GM23338 (cell line): ENCODE data around the gene GHRHR. TPM values are rescaled to one million over a fixed set of nuclear protein-coding genes. Genes with fewer than 3 reads are reported as not detected.

ENCODE experiments used
- ATAC-seq: fragments of 200-7000 bp; cut with Tn5 transposase; 3 replicates; pipeline ENCODE4 v1.9.1; 2020
- DNase-seq: peaks from one replicate; pipeline ENCODE4 v3.0.0-alpha.2; 2015; ENCODE audit warnings: low spot score
- H2AFZ ChIP-seq: fragments of 200-600 bp; sonication (generic); 2 replicates; pipeline ENCODE4 v1.8.0; 2016; ENCODE audit warnings: antibody characterized with exemption, mild to moderate bottlenecking, moderate library complexity
- H3F3A ChIP-seq: fragments of 200-600 bp; sonication (generic); replicated peaks from 2 replicates; pipeline ENCODE4 v1.8.0; 2017; ENCODE audit warnings: antibody characterized with exemption, mixed run types, low read depth
- H3K27ac ChIP-seq: fragments of 200-600 bp; sonication (generic); 2 replicates; pipeline ENCODE4 v1.6.1; 2016; ENCODE audit warnings: low read depth
- H3K27me3 ChIP-seq: fragments of 200-600 bp; sonication (generic); 2 replicates; pipeline ENCODE4 v1.8.0; 2016; ENCODE audit warnings: mild to moderate bottlenecking, mixed run types, moderate library complexity; ENCODE audit not compliant: insufficient read depth
- H3K36me3 ChIP-seq: fragments of 200-600 bp; sonication (generic); 2 replicates; pipeline ENCODE4 v1.8.0; 2016; ENCODE audit warnings: mild to moderate bottlenecking; ENCODE audit not compliant: insufficient read depth
- H3K4me1 ChIP-seq: fragments of 200-600 bp; sonication (generic); 2 replicates; pipeline ENCODE4 v1.8.0; 2016; ENCODE audit warnings: mild to moderate bottlenecking, moderate library complexity; ENCODE audit not compliant: insufficient read depth
- H3K4me2 ChIP-seq: fragments of 200-600 bp; sonication (generic); 2 replicates; pipeline ENCODE4 v1.7.1; 2017; ENCODE audit warnings: mixed run types
- H3K4me3 ChIP-seq: fragments of 200-600 bp; sonication (generic); 2 replicates; pipeline ENCODE4 v1.6.1; 2016; ENCODE audit warnings: mixed run types
- H3K79me2 ChIP-seq: fragments of 200-600 bp; sonication (generic); replicated peaks from 2 replicates; pipeline ENCODE4 v1.8.0; 2017; ENCODE audit warnings: mild to moderate bottlenecking; ENCODE audit not compliant: insufficient read depth
- H3K9me2 ChIP-seq: fragments of 200-600 bp; sonication (generic); 2 replicates; pipeline ENCODE4 v1.8.0; 2017; ENCODE audit not compliant: insufficient read depth
- H4K20me1 ChIP-seq: fragments of 200-600 bp; sonication (generic); replicated peaks from 2 replicates; pipeline ENCODE4 v1.8.0; 2017; ENCODE audit warnings: mild to moderate bottlenecking; ENCODE audit not compliant: insufficient read depth
- H3K27ac Mint-ChIP-seq: 2 replicates; pipeline ENCODE4 v1.8.0; 2020; ENCODE audit warnings: inconsistent platforms, mild to moderate bottlenecking, moderate library complexity, mixed read lengths
- H3K27me3 Mint-ChIP-seq: 3 replicates; pipeline ENCODE4 v1.8.0; 2022; ENCODE audit warnings: low read depth, mild to moderate bottlenecking, moderate library complexity, mixed read lengths, inconsistent platforms; ENCODE audit not compliant: insufficient read depth, poor library complexity
- H3K36me3 Mint-ChIP-seq: 3 replicates; pipeline ENCODE4 v1.8.0; 2021; ENCODE audit warnings: low read depth, mild to moderate bottlenecking, inconsistent platforms, moderate library complexity, mixed read lengths
- H3K4me1 Mint-ChIP-seq: 3 replicates; pipeline ENCODE4 v1.8.0; 2020; ENCODE audit warnings: mild to moderate bottlenecking, inconsistent platforms, mixed read lengths
- H3K4me3 Mint-ChIP-seq: 3 replicates; pipeline ENCODE4 v1.8.0; 2021; ENCODE audit warnings: moderate library complexity, mild to moderate bottlenecking, inconsistent platforms, mixed read lengths
- H3K9me3 Mint-ChIP-seq: 3 replicates; pipeline ENCODE4 v1.8.0; 2020; ENCODE audit warnings: moderate library complexity, mild to moderate bottlenecking, inconsistent platforms, mixed read lengths
- CREB1 ChIP-seq: fragments of 250-450 bp; sonication (Bioruptor Pico); IDR thresholded peaks from 2 replicates; pipeline ENCODE4 v1.5.0; 2020; ENCODE audit warnings: low read depth, mild to moderate bottlenecking, moderate library complexity
- EZH2 ChIP-seq: fragments of 200-600 bp; sonication (generic); IDR thresholded peaks from one replicate; pipeline ENCODE4 v1.8.0; 2017; ENCODE audit warnings: antibody characterized with exemption, mild to moderate bottlenecking, low read depth; ENCODE audit not compliant: unreplicated experiment
- EZH2phosphoT487 ChIP-seq: fragments of 200-600 bp; sonication (generic); IDR thresholded peaks from one replicate; pipeline ENCODE4 v1.8.1; 2018; ENCODE audit warnings: antibody characterized with exemption; ENCODE audit not compliant: unreplicated experiment
- JUNB ChIP-seq: IDR thresholded peaks from one replicate; pipeline ENCODE4 v1.6.1; 2016; ENCODE audit warnings: antibody characterized with exemption; ENCODE audit not compliant: unreplicated experiment
- NANOG ChIP-seq: IDR thresholded peaks from 2 replicates; pipeline ENCODE4 v1.6.1; 2016; ENCODE audit warnings: antibody characterized with exemption, borderline replicate concordance
- POLR2AphosphoS5 ChIP-seq: IDR thresholded peaks from 2 replicates; pipeline ENCODE4 v1.6.1; 2016; ENCODE audit warnings: antibody characterized with exemption, low read depth
- ZNF114 ChIP-seq: fragments of 250-450 bp; sonication (Bioruptor Pico); IDR thresholded peaks from 2 replicates; pipeline ENCODE4 v1.5.0; 2020; ENCODE audit warnings: mild to moderate bottlenecking, moderate library complexity
- ZNF331 ChIP-seq: fragments of 250-450 bp; sonication (Bioruptor Pico); IDR thresholded peaks from 2 replicates; pipeline ENCODE4 v1.5.0; 2020; ENCODE audit warnings: low read depth, mild to moderate bottlenecking, moderate library complexity
- polyA plus RNA-seq: library from polyadenylated mRNA; unstranded; fragments of >200 nt; fragmentation: Nextera tagmentation; extraction: Ambion mirVana; gene quantifications from 2 replicates; pipeline ENCODE4 v1.2.1, GENCODE V29; 2016
- total RNA-seq: library from RNA; depleted of rRNA; stranded (reverse); fragments of >200 nt; shearing (Covaris generic); gene quantifications from 2 replicates; pipeline ENCODE4 v1.2.3, GENCODE V29; 2014
- TF ChIP-seq, protein P1 (sequence below): IDR thresholded peaks from 2 replicates; pipeline ENCODE4 v1.6.1; 2016; ENCODE audit warnings: antibody characterized with exemption
- TF ChIP-seq, protein P2 (sequence below), 2 experiments: fragments of 200-600 bp in 1 of 2; sonication (generic) in 1 of 2; conservative IDR thresholded peaks; 2 replicates each; pipeline versions ENCODE4 v1.5.1 to v1.6.1; 2016 to 2017; ENCODE audit warnings: antibody characterized with exemption in 2 of 2, low read depth in 2 of 2, mild to moderate bottlenecking in 2 of 2, moderate library complexity in 1 of 2
- TF ChIP-seq, protein P3 (sequence below): IDR thresholded peaks from one replicate; pipeline ENCODE4 v1.6.1; 2018; ENCODE audit warnings: antibody characterized with exemption; ENCODE audit not compliant: unreplicated experiment

GHRHR gene
- total and polyA plus RNA-seq, 2 experiments from 2014 or later: 2.2 TPM; not detected in 1

DNA sequence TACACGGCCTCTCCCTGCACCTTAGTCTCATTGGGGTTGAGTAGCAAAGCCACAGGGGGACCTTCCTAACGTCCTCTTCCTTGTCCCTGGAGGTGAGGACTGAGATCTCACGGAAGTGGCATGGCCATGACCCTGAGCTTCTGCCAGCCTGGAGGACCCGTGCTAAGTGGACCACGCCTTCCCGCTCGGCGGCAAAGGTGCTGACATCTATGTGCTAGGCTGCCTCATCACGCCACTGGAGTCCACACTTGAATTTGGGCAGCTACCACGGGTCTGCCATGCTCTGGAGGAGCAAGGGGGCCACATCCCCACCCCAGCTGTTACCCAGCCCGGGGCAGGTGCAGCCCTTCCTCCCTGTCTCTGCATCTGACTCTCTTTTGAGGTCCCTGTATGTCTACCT is 15.3 kb downstream of the GHRHR start (continued):
- TF ChIP-seq EZH2phosphoT487: no peak
- TF ChIP-seq POLR2AphosphoS5: no peak
- TF ChIP-seq, protein P1, sequence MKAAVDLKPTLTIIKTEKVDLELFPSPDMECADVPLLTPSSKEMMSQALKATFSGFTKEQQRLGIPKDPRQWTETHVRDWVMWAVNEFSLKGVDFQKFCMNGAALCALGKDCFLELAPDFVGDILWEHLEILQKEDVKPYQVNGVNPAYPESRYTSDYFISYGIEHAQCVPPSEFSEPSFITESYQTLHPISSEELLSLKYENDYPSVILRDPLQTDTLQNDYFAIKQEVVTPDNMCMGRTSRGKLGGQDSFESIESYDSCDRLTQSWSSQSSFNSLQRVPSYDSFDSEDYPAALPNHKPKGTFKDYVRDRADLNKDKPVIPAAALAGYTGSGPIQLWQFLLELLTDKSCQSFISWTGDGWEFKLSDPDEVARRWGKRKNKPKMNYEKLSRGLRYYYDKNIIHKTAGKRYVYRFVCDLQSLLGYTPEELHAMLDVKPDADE: no peak
- TF ChIP-seq, protein P2, sequence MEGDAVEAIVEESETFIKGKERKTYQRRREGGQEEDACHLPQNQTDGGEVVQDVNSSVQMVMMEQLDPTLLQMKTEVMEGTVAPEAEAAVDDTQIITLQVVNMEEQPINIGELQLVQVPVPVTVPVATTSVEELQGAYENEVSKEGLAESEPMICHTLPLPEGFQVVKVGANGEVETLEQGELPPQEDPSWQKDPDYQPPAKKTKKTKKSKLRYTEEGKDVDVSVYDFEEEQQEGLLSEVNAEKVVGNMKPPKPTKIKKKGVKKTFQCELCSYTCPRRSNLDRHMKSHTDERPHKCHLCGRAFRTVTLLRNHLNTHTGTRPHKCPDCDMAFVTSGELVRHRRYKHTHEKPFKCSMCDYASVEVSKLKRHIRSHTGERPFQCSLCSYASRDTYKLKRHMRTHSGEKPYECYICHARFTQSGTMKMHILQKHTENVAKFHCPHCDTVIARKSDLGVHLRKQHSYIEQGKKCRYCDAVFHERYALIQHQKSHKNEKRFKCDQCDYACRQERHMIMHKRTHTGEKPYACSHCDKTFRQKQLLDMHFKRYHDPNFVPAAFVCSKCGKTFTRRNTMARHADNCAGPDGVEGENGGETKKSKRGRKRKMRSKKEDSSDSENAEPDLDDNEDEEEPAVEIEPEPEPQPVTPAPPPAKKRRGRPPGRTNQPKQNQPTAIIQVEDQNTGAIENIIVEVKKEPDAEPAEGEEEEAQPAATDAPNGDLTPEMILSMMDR (conservative IDR thresholded peaks at IDR 0.05; ENCODE audit: low read depth in 2 of 2): no peak

DNA sequence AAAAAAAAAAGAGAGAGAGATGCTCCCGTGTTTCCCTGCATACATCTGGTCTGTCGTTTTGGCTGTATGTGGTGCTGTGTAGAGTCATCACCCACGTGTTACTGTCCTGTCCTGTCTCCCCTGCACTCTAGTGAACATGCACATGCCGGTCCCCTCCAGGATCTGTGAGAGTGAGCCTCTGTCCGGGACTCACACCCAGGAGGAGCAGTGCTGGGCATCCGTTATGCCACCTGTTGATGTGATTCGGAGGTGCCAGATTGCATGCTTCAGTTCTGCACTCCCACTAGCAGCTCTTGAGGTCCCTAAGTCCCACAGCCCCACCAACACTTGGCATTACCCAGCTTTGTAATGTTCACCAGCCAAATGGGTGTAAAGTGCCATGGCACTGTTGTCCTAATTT is 16.4 kb downstream of the GHRHR start:
- H2AFZ ChIP-seq: no peak overlapping the region
- no peaks in the 10 kb centered on the region for H4K20me1 ChIP-seq
- peaks cover 3% of the 10 kb centered on the region; the same call in 1 of the 2 replicates for H3K27me3 ChIP-seq
- no peaks in the 10 kb centered on the region for H3K79me2 ChIP-seq
- no peaks in the 10 kb centered on the region for H3K9me2 ChIP-seq
- no peak overlapping the region for H3K27ac ChIP-seq
- no peak overlapping the region for H3K4me2 ChIP-seq
- H3K36me3 Mint-ChIP-seq: no peaks in the 10 kb centered on the region
- 0 out of 2 replicates have a peak, but pooled peaks cover 2% of the 10 kb centered on the region for H3F3A ChIP-seq
- H3K4me3 Mint-ChIP-seq: no peak overlapping the region
- ATAC-seq (no peak), DNase-seq (no peak)
- peaks cover 4% of the 10 kb centered on the region for H3K27me3 Mint-ChIP-seq
- H3K4me3 ChIP-seq: no peak overlapping the region
- H3K4me1 ChIP-seq: peaks cover 11% of the 10 kb centered on the region
- no peaks in the 10 kb centered on the region for H3K36me3 ChIP-seq
- H3K9me3 Mint-ChIP-seq: no peaks in the 10 kb centered on the region
- no peak overlapping the region for H3K27ac Mint-ChIP-seq
- H3K4me1 Mint-ChIP-seq: peaks cover 18% of the 10 kb centered on the region
- TF ChIP-seq, protein P3, sequence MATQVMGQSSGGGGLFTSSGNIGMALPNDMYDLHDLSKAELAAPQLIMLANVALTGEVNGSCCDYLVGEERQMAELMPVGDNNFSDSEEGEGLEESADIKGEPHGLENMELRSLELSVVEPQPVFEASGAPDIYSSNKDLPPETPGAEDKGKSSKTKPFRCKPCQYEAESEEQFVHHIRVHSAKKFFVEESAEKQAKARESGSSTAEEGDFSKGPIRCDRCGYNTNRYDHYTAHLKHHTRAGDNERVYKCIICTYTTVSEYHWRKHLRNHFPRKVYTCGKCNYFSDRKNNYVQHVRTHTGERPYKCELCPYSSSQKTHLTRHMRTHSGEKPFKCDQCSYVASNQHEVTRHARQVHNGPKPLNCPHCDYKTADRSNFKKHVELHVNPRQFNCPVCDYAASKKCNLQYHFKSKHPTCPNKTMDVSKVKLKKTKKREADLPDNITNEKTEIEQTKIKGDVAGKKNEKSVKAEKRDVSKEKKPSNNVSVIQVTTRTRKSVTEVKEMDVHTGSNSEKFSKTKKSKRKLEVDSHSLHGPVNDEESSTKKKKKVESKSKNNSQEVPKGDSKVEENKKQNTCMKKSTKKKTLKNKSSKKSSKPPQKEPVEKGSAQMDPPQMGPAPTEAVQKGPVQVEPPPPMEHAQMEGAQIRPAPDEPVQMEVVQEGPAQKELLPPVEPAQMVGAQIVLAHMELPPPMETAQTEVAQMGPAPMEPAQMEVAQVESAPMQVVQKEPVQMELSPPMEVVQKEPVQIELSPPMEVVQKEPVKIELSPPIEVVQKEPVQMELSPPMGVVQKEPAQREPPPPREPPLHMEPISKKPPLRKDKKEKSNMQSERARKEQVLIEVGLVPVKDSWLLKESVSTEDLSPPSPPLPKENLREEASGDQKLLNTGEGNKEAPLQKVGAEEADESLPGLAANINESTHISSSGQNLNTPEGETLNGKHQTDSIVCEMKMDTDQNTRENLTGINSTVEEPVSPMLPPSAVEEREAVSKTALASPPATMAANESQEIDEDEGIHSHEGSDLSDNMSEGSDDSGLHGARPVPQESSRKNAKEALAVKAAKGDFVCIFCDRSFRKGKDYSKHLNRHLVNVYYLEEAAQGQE: no peak
- TF ChIP-seq NANOG: no peak
- TF ChIP-seq, protein P1: no peak
- no peak for TF ChIP-seq CREB1 (CRISPR knock-in tag)
- no peak for TF ChIP-seq JUNB
- TF ChIP-seq EZH2: no peak
- TF ChIP-seq POLR2AphosphoS5: no peak
- TF ChIP-seq ZNF331 (CRISPR knock-in tag): no peak
- TF ChIP-seq, protein P2 (conservative IDR thresholded peaks at IDR 0.05; ENCODE audit: low read depth in 2 of 2): no peak
- no peak for TF ChIP-seq EZH2phosphoT487
- TF ChIP-seq ZNF114 (CRISPR knock-in tag): no peak
